ENCODE results near the gene LACTBL1. TPM values are rescaled to one million over a fixed set of nuclear protein-coding genes. Genes with fewer than 3 reads are reported as not detected.

Gene LACTBL1
- total RNA-seq, 2 experiments from 2014 or later = not detected

GRCh38 chr1:22919341-22920025, 53.2 kb downstream of the LACTBL1 start:
- ChIA-PET CTCF (ENCODE audit: unreplicated experiment) (no interaction called here), POLR2A (interaction anchor here (0.5 kb wide), 1 partner anchor 149 kb away, joined by 5 read pairs; no protein-coding TSS in a partner anchor)
- no peak overlapping the region for H3K4me2 ChIP-seq (ENCODE audit: low read length)
- H3K4me3 ChIP-seq (ENCODE audit: low read depth, low read length, poor library complexity, severe bottlenecking) = no peak overlapping the region
- no peaks in the 10 kb centered on the region for H3K4me1 ChIP-seq (ENCODE audit: insufficient read depth, low read length, poor library complexity, severe bottlenecking)
- H3K79me2 ChIP-seq (ENCODE audit: insufficient read depth, low read depth, low read length) = no peaks in the 10 kb centered on the region
- intact Hi-C loops (cut with micrococcal nuclease; ENCODE audit: unreplicated experiment) = no loop called here
- H2AFZ ChIP-seq (ENCODE audit: low read length) = no peak overlapping the region
- H3K9me2 ChIP-seq (ENCODE audit: insufficient read depth, low read length) = no peaks in the 10 kb centered on the region
- no peak for DNase-seq (ENCODE audit: low spot score)
- no TSS peak for BruUV-seq (replicated peaks)
- no peaks in the 10 kb centered on the region for H3K9me3 ChIP-seq (ENCODE audit: low read length)
- no peaks in the 10 kb centered on the region for H3K36me3 ChIP-seq (ENCODE audit: insufficient read depth, low read length)
- no peak overlapping the region for H3K27ac ChIP-seq (ENCODE audit: low read depth, low read length, poor library complexity, severe bottlenecking)
- no peaks in the 10 kb centered on the region for H4K20me1 ChIP-seq (ENCODE audit: insufficient read depth, low read length)
- TF ChIP-seq CTCF (conservative IDR thresholded peaks at IDR 0.05; ENCODE audit: low read length) (no peak), EZH2phosphoT487 (IDR thresholded peaks at IDR 0.05; ENCODE audit: borderline replicate concordance, low read depth, low read length) (no peak)

- no peak overlapping the region for H3K4me3 ChIP-seq (ENCODE audit: low read depth, low read length, poor library complexity, severe bottlenecking)
- no peaks in the 10 kb centered on the region for H3K4me1 ChIP-seq (ENCODE audit: insufficient read depth, low read length, poor library complexity, severe bottlenecking)
- TF ChIP-seq EZH2phosphoT487 (IDR thresholded peaks at IDR 0.05; ENCODE audit: borderline replicate concordance, low read depth, low read length) (no peak), CTCF (conservative IDR thresholded peaks at IDR 0.05; ENCODE audit: low read length) (no peak)
- no peak overlapping the region for H3K27ac ChIP-seq (ENCODE audit: low read depth, low read length, poor library complexity, severe bottlenecking)
- no peaks in the 10 kb centered on the region for H3K79me2 ChIP-seq (ENCODE audit: insufficient read depth, low read depth, low read length)
- H3K9me2 ChIP-seq (ENCODE audit: insufficient read depth, low read length) = no peaks in the 10 kb centered on the region
- no TSS peak for BruUV-seq (replicated peaks)
- POLR2A ChIA-PET = interaction anchor here (0.7 kb wide), 1 partner anchor 306 kb away, joined by 3 read pairs; no protein-coding TSS in a partner anchor
- no peaks in the 10 kb centered on the region for H4K20me1 ChIP-seq (ENCODE audit: insufficient read depth, low read length)
- H2AFZ ChIP-seq (ENCODE audit: low read length) = no peak overlapping the region
- no peak for DNase-seq (ENCODE audit: low spot score)
- no peaks in the 10 kb centered on the region for H3K9me3 ChIP-seq (ENCODE audit: low read length)
- H3K4me2 ChIP-seq (ENCODE audit: low read length) = no peak overlapping the region
- intact Hi-C loops (cut with micrococcal nuclease; ENCODE audit: unreplicated experiment) = no loop called here
- CTCF ChIA-PET (ENCODE audit: unreplicated experiment) = no interaction called here
- H3K36me3 ChIP-seq (ENCODE audit: insufficient read depth, low read length) = no peaks in the 10 kb centered on the region
Observed at GRCh38 chr1:22918644-22919043, 54.0 kb downstream of the LACTBL1 start.

DNA sequence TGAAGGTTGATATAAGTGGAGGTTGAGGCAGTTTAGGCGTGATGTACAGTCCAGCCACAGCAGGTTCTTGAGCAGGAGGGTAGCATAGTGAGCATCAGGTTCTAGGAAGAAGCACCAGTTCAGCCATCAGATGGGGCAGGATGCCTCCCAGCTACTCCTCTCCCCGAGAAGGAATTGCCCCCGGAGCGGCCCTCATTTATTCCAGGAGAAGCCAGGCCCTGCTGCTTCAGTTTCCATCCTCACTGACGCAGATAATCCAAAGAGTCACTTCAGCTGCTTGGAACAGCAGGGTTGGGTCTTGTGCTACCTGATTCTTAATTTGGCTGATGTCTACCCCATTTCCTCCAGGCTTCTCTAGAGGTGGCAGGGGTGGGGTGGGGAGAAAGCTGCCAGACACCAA, 54.7 kb downstream of the LACTBL1 start:
- Histone ChIP-seq H4K20me1 (ENCODE audit: insufficient read depth, low read length) (no peaks in the 10 kb centered on the region), H3K9me2 (ENCODE audit: insufficient read depth, low read length) (no peaks in the 10 kb centered on the region), H3K36me3 (ENCODE audit: insufficient read depth, low read length) (no peaks in the 10 kb centered on the region), H3K9me3 (ENCODE audit: low read length) (no peaks in the 10 kb centered on the region), H3K4me2 (ENCODE audit: low read length) (no peak overlapping the region), H3K4me3 (ENCODE audit: low read depth, low read length, poor library complexity, severe bottlenecking) (no peak overlapping the region), H3K4me1 (ENCODE audit: insufficient read depth, low read length, poor library complexity, severe bottlenecking) (no peaks in the 10 kb centered on the region), H3K79me2 (ENCODE audit: insufficient read depth, low read depth, low read length) (no peaks in the 10 kb centered on the region), H3K27ac (ENCODE audit: low read depth, low read length, poor library complexity, severe bottlenecking) (no peak overlapping the region), H2AFZ (ENCODE audit: low read length) (no peak overlapping the region)
- TF ChIP-seq CTCF (conservative IDR thresholded peaks at IDR 0.05; ENCODE audit: low read length) (no peak), EZH2phosphoT487 (IDR thresholded peaks at IDR 0.05; ENCODE audit: borderline replicate concordance, low read depth, low read length) (no peak)
- intact Hi-C loops (cut with micrococcal nuclease; ENCODE audit: unreplicated experiment) = no loop called here
- BruUV-seq (replicated peaks) = no TSS peak
- ChIA-PET CTCF (ENCODE audit: unreplicated experiment) (no interaction called here), POLR2A (interaction anchor here (0.7 kb wide), 1 partner anchor 307 kb away, joined by 3 read pairs; no protein-coding TSS in a partner anchor)
- no peak for DNase-seq (ENCODE audit: low spot score)
